Neural progenitor cell (in vitro differentiated cells): ENCODE measurements around the gene IFI6. TPM values are rescaled to one million over a fixed set of nuclear protein-coding genes. Genes with fewer than 3 reads are reported as not detected.

ENCODE experiments used
- DNase-seq: peaks from one replicate; pipeline ENCODE4 v3.0.0-alpha.2; 2016; ENCODE audit warnings: low spot score
- H2AFZ ChIP-seq: fragments of 200-600 bp; sonication (generic); replicated peaks from 2 replicates; pipeline ENCODE4 v1.6.1; 2016; ENCODE audit warnings: antibody characterized with exemption
- H3F3A ChIP-seq: fragments of 200-600 bp; sonication (generic); 2 replicates; pipeline ENCODE4 v1.6.1; 2016; ENCODE audit warnings: antibody characterized with exemption, low read depth
- H3K27ac ChIP-seq: fragments of 200-600 bp; sonication (generic); 2 replicates; pipeline ENCODE4 v1.5.1; 2016; ENCODE audit warnings: mild to moderate bottlenecking
- H3K27me3 ChIP-seq: fragments of 200-600 bp; sonication (generic); 2 replicates; pipeline ENCODE4 v1.6.1; 2016; ENCODE audit warnings: mild to moderate bottlenecking, moderate library complexity
- H3K36me3 ChIP-seq: fragments of 200-600 bp; sonication (generic); 2 replicates; pipeline ENCODE4 v1.5.1; 2016
- H3K4me1 ChIP-seq: fragments of 200-600 bp; sonication (generic); 2 replicates; pipeline ENCODE4 v1.6.1; 2016; ENCODE audit warnings: mixed run types
- H3K4me2 ChIP-seq: fragments of 200-600 bp; sonication (generic); 2 replicates; pipeline ENCODE4 v1.6.1; 2016
- H3K4me3 ChIP-seq: fragments of 200-600 bp; sonication (generic); 2 replicates; pipeline ENCODE4 v1.5.1; 2016
- H3K79me2 ChIP-seq: fragments of 200-600 bp; sonication (generic); 2 replicates; pipeline ENCODE4 v1.6.1; 2016; ENCODE audit warnings: low read depth
- H3K9ac ChIP-seq: fragments of 200-600 bp; sonication (generic); 2 replicates; pipeline ENCODE4 v1.6.1; 2016
- H3K9me3 ChIP-seq: fragments of 200-600 bp; sonication (generic); 2 replicates; pipeline ENCODE4 v1.5.1; 2016; ENCODE audit warnings: low read depth
- H4K20me1 ChIP-seq: fragments of 200-600 bp; sonication (generic); 2 replicates; pipeline ENCODE4 v1.6.1; 2016; ENCODE audit warnings: low read depth
- H3K27ac Mint-ChIP-seq: 3 replicates; pipeline ENCODE4 v1.8.0; 2021; ENCODE audit warnings: mixed read lengths
- H3K27me3 Mint-ChIP-seq: 2 replicates; pipeline ENCODE4 v1.8.0; 2022; ENCODE audit warnings: low read depth, mild to moderate bottlenecking, inconsistent platforms, moderate library complexity, mixed read lengths; ENCODE audit not compliant: insufficient read depth
- H3K36me3 Mint-ChIP-seq: 3 replicates; pipeline ENCODE4 v1.8.0; 2021; ENCODE audit warnings: mixed read lengths
- H3K4me1 Mint-ChIP-seq: 3 replicates; pipeline ENCODE4 v1.8.0; 2021; ENCODE audit warnings: mixed read lengths
- H3K4me3 Mint-ChIP-seq: 3 replicates; pipeline ENCODE4 v1.8.0; 2021; ENCODE audit warnings: mild to moderate bottlenecking, moderate library complexity, mixed read lengths
- H3K9me3 Mint-ChIP-seq: 3 replicates; pipeline ENCODE4 v1.8.0; 2020; ENCODE audit warnings: mixed read lengths
- EZH2 ChIP-seq: fragments of 200-600 bp; sonication (generic); IDR thresholded peaks from 2 replicates; pipeline ENCODE4 v1.6.1; 2017; ENCODE audit warnings: antibody characterized with exemption, mild to moderate bottlenecking, moderate library complexity
- EZH2phosphoT487 ChIP-seq: fragments of 200-600 bp; sonication (generic); IDR thresholded peaks from 2 replicates; pipeline ENCODE4 v1.6.1; 2017; ENCODE audit warnings: antibody characterized with exemption
- total RNA-seq: library from RNA; depleted of rRNA; stranded (reverse); fragments of >200 nt; gene quantifications from 2 replicates; pipeline ENCODE4 v1.2.3, GENCODE V29; 2015; ENCODE audit warnings: low replicate concordance
- TF ChIP-seq, protein P1 (sequence below): fragments of 200-600 bp; sonication (generic); IDR thresholded peaks from 2 replicates; pipeline ENCODE4 v1.5.1; 2017; ENCODE audit warnings: antibody characterized with exemption, mild to moderate bottlenecking

Gene IFI6
- total RNA-seq, 1 donor from 2014 or later, result 2.4 TPM

DNA sequence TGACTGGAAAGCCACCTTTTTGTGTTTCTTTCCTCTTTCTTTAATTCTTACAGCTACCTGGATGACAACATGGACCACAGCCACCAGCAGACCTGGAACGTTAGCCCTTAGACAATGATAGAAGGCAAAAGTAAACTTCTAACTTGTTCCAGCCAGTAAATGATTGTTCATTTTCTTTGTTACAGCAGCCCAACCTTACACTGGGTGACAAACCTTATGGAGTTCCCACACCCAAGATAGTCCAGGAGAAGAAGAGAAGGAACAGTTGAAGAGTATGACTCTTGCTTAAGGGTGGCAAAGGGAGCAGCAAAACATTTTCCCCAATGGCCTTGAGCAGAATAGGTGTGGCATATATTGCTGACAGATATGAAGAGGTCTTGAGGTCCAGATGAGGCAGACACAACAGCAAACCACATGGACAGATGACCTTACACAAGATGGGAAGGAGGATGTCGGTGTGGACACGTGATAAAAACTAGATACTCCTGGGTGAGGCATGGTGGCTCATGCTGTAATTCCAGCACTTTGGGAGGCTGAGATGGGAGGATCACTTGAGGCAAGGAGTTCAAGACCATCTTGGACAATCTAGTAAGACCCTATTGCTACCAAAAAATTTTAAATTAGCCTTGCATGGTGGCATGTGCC is 42.0 kb upstream of the IFI6 start:
- Histone ChIP-seq H3K27me3 (no peaks in the 10 kb centered on the region), H2AFZ (peak overlapping the region; percentile 35), H3K9ac (no peak overlapping the region), H3K79me2 (no peaks in the 10 kb centered on the region), H3K4me3 (no peak overlapping the region), H3K4me2 (no peak overlapping the region), H3K4me1 (no peaks in the 10 kb centered on the region), H4K20me1 (no peaks in the 10 kb centered on the region), H3K36me3 (no peaks in the 10 kb centered on the region), H3K27ac (no peak overlapping the region), H3K9me3 (no peaks in the 10 kb centered on the region), H3F3A (no peaks in the 10 kb centered on the region)
- Mint-ChIP-seq H3K36me3 (no peaks in the 10 kb centered on the region), H3K27me3 (no peaks in the 10 kb centered on the region), H3K4me3 (no peak overlapping the region), H3K4me1 (peaks cover 7% of the 10 kb centered on the region), H3K27ac (no peak overlapping the region), H3K9me3 (peaks cover 14% of the 10 kb centered on the region)
- no peak for DNase-seq
- TF ChIP-seq EZH2 (no peak), EZH2phosphoT487 (no peak)
- TF ChIP-seq, protein P1, sequence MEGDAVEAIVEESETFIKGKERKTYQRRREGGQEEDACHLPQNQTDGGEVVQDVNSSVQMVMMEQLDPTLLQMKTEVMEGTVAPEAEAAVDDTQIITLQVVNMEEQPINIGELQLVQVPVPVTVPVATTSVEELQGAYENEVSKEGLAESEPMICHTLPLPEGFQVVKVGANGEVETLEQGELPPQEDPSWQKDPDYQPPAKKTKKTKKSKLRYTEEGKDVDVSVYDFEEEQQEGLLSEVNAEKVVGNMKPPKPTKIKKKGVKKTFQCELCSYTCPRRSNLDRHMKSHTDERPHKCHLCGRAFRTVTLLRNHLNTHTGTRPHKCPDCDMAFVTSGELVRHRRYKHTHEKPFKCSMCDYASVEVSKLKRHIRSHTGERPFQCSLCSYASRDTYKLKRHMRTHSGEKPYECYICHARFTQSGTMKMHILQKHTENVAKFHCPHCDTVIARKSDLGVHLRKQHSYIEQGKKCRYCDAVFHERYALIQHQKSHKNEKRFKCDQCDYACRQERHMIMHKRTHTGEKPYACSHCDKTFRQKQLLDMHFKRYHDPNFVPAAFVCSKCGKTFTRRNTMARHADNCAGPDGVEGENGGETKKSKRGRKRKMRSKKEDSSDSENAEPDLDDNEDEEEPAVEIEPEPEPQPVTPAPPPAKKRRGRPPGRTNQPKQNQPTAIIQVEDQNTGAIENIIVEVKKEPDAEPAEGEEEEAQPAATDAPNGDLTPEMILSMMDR, result no peak

DNA sequence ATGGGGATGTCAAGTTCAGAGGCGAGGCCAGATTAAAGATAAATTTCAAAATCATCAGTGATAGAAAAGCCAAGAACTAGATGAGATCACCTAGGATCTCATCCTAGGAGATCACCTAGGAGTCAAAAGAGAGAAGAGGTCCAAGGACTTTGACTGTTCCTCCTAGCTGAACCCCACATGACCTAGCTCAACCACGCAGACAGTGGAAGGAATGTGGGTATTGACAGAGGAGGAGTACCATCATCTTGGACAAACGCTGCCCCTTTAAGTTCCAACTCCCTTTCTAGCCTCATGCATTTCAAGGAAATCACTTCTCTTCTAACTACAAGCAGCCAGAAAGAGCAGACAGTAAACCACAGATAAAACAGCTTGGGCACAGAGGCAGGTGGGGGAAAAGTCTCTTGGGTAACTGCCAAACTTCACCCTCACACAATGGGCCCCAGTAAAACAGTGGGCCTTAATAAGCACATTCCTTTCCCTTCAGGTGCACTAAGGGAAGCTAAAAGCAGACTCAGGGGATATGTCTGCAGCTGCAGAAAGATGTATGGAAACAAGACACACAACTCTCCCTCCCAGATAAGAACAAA is 41.2 kb upstream of the IFI6 start:
- peak overlapping the region; percentile 35 for H2AFZ ChIP-seq
- peaks cover 14% of the 10 kb centered on the region for H3K9me3 Mint-ChIP-seq
- H3K27ac Mint-ChIP-seq, result no peak overlapping the region

GRCh38 chr1:27710574-27710973 is 38.6 kb upstream of the IFI6 start:
- H3K27ac Mint-ChIP-seq, result no peak overlapping the region
- no peaks in the 10 kb centered on the region for H3K27me3 Mint-ChIP-seq
- no peaks in the 10 kb centered on the region for H3K27me3 ChIP-seq
- H3K9me3 ChIP-seq, result no peaks in the 10 kb centered on the region
- H3K9me3 Mint-ChIP-seq, result peaks cover 2% of the 10 kb centered on the region
- H3K4me1 Mint-ChIP-seq, result peaks cover 7% of the 10 kb centered on the region
- H3K4me3 Mint-ChIP-seq, result no peak overlapping the region
- H4K20me1 ChIP-seq, result no peaks in the 10 kb centered on the region
- no peaks in the 10 kb centered on the region for H3F3A ChIP-seq
- no peak overlapping the region for H3K4me2 ChIP-seq
- TF ChIP-seq, protein P1, result no peak
- TF ChIP-seq EZH2phosphoT487, result no peak
- TF ChIP-seq EZH2, result no peak
- H3K36me3 Mint-ChIP-seq, result no peaks in the 10 kb centered on the region
- H3K9ac ChIP-seq, result no peak overlapping the region
- H3K27ac ChIP-seq, result no peak overlapping the region
- no peaks in the 10 kb centered on the region for H3K4me1 ChIP-seq
- no peak overlapping the region for H2AFZ ChIP-seq
- no peak overlapping the region for H3K4me3 ChIP-seq
- DNase-seq, result no peak
- H3K36me3 ChIP-seq, result no peaks in the 10 kb centered on the region
- H3K79me2 ChIP-seq, result no peaks in the 10 kb centered on the region

More for the DNA sequence above, 41.2 kb upstream of the IFI6 start:
- H4K20me1 ChIP-seq, result no peaks in the 10 kb centered on the region
- H3K36me3 ChIP-seq, result no peaks in the 10 kb centered on the region
- Mint-ChIP-seq H3K4me1 (peaks cover 7% of the 10 kb centered on the region), H3K4me3 (no peak overlapping the region), H3K36me3 (no peaks in the 10 kb centered on the region), H3K27me3 (no peaks in the 10 kb centered on the region)
- H3K79me2 ChIP-seq, result no peaks in the 10 kb centered on the region
- no peak for DNase-seq
- no peak overlapping the region for H3K4me2 ChIP-seq
- H3K9me3 ChIP-seq, result no peaks in the 10 kb centered on the region
- H3K4me3 ChIP-seq, result no peak overlapping the region
- H3K4me1 ChIP-seq, result no peaks in the 10 kb centered on the region
- H3K27ac ChIP-seq, result no peak overlapping the region
- H3F3A ChIP-seq, result no peaks in the 10 kb centered on the region
- no peaks in the 10 kb centered on the region for H3K27me3 ChIP-seq
- H3K9ac ChIP-seq, result no peak overlapping the region
- TF ChIP-seq EZH2phosphoT487, result no peak
- no peak for TF ChIP-seq EZH2
- TF ChIP-seq, protein P1, result no peak
